GM12891 (cell line): ENCODE measurements around the gene CCDC169.

ENCODE experiments used
- PAX5 ChIP-seq: IDR thresholded peaks from 2 replicates; pipeline ENCODE4 v1.6.1; 2011; ENCODE audit warnings: low read length, moderate library complexity, mild to moderate bottlenecking; ENCODE audit not compliant: insufficient read depth, severe bottlenecking
- POLR2A ChIP-seq: IDR thresholded peaks from 2 replicates; pipeline ENCODE4 v1.6.1; 2011; ENCODE audit warnings: low read depth, low read length, control low read depth

DNA sequence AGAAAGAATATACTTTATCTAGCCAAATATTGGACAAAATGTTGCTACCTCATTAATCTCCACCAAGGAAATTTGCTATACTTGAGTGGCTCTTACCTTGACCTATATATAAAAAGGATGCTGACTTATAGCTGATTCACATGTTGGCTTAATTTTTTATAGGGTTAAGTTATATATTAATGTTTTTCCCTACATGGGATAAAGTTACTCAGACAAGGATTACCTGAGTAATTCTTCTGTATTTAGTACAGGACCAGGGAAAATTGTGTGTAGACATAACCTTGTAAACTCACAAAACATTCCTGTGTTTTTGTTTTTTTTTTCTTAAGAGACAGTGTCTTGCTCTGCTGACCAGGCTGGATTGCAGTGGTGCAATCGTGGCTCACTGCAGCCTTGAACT lies 52.6 kb downstream of the CCDC169 start:
- TF ChIP-seq POLR2A (no peak), PAX5 (no peak)
